HCT116 (cell line): Measurements from ENCODE around the gene CEACAM19. TPM values are rescaled to one million over a fixed set of nuclear protein-coding genes. Genes with fewer than 3 reads are reported as not detected.
"Not testable (repeated sequence)": the region's sequence is repeated elsewhere in the genome, so short reads cannot be mapped to it uniquely, and the experiment has no call there.

Experiments
- ATAC-seq: fragments of 200-7000 bp; cut with Tn5 transposase; 2 replicates; pipeline ENCODE4 v1.9.1; 2020; ENCODE audit warnings: mild to moderate bottlenecking, moderate library complexity
- BruUV-seq: library from RNA; stranded (reverse); fragments of 400-500 nt; replicated peaks from 2 replicates; lab custom pipeline; 2021; lab: Mats Ljungman, UMichigan
- CTCF ChIA-PET: fragments of 300-600 bp; sonication (Branson Sonifier 250); formaldehyde crosslinking; loops from one replicate; lab custom pipeline; 2021; ENCODE audit warnings: antibody characterized with exemption; lab: Charles Lee
- POLR2A ChIA-PET: fragments of 300-600, 350-600 bp; sonication (Branson Sonifier 250); formaldehyde crosslinking; loops from one replicate; lab custom pipeline; 2021; ENCODE audit warnings: antibody characterized with exemption; lab: Charles Lee
- RAD21 ChIA-PET, 2 experiments: fragments of 300-600 bp; sonication (Branson Sonifier 250); formaldehyde crosslinking; loops; one replicate each; lab custom pipeline; 2023; ENCODE audit warnings: low total read pairs in 2 of 2; ENCODE audit not compliant: uncharacterized antibody in 2 of 2, unreplicated experiment in 2 of 2, low non-redundant PET in 1 of 2; lab: Charles Lee
- DNase-seq: peaks from one replicate; pipeline ENCODE4 v3.0.0-alpha.2; 2010; ENCODE audit warnings: low read depth, low spot score
- H2AFZ ChIP-seq: fragments of 200-600 bp; shearing (Covaris generic), sonication (generic); 2 replicates; pipeline ENCODE4 v1.6.1; 2017; ENCODE audit warnings: low read depth, mixed run types, mixed read lengths, antibody characterized with exemption, low read length; ENCODE audit not compliant: poor library complexity, severe bottlenecking
- H3K27ac ChIP-seq: 2 replicates; pipeline ENCODE4 v1.5.1; 2012; ENCODE audit warnings: low read depth, low read length
- H3K27me3 ChIP-seq: fragments of 200-600 bp; sonication (generic); 2 replicates; pipeline ENCODE4 v1.6.1; 2016; ENCODE audit warnings: mixed run types, low read length, mixed read lengths; ENCODE audit not compliant: insufficient read depth
- H3K36me3 ChIP-seq, 2 experiments: fragments of 200-500 bp in 1 of 2; fragments of 200-600 bp in 1 of 2; sonication (Bioruptor generic) in 1 of 2; sonication (generic) in 1 of 2; 2 replicates each; pipeline versions ENCODE4 v1.5.1 to v1.6.1; 2014 to 2016; ENCODE audit warnings: low read length in 2 of 2, inconsistent platforms in 1 of 2, mixed read lengths in 1 of 2, mixed run types in 1 of 2; ENCODE audit not compliant: insufficient read depth in 2 of 2, control insufficient read depth in 1 of 2
- H3K4me1 ChIP-seq, 2 experiments: fragments of 200-600 bp in 1 of 2; sonication (generic) in 1 of 2; 2 replicates each; pipeline versions ENCODE4 v1.5.1 to v1.6.1; 2012 to 2017; ENCODE audit warnings: low read length in 2 of 2, inconsistent platforms in 1 of 2, mild to moderate bottlenecking in 1 of 2, mixed read lengths in 1 of 2, mixed run types in 1 of 2, moderate library complexity in 1 of 2; ENCODE audit not compliant: insufficient read depth in 2 of 2, control insufficient read depth in 1 of 2
- H3K4me2 ChIP-seq: fragments of 200-600 bp; sonication (generic); 2 replicates; pipeline ENCODE4 v1.6.1; 2017; ENCODE audit warnings: mixed run types, low read length, mixed read lengths
- H3K4me3 ChIP-seq, 2 experiments: fragments of 200-600 bp in 1 of 2; sonication (generic) in 1 of 2; replicated peaks in 1 of 2; 2 replicates each; pipeline ENCODE4 v1.5.1; 2011 to 2016; ENCODE audit warnings: low read length in 2 of 2, control low read depth in 1 of 2, low read depth in 1 of 2, mild to moderate bottlenecking in 1 of 2, mixed read lengths in 1 of 2, mixed run types in 1 of 2
- H3K79me2 ChIP-seq: fragments of 200-600 bp; sonication (generic); 2 replicates; pipeline ENCODE4 v1.6.1; 2017; ENCODE audit warnings: mild to moderate bottlenecking, mixed run types, low read length, moderate library complexity, mixed read lengths; ENCODE audit not compliant: insufficient read depth
- H3K9ac ChIP-seq: fragments of 200-600 bp; sonication (generic); 2 replicates; pipeline ENCODE4 v1.6.1; 2016; ENCODE audit warnings: low read length, mixed read lengths
- H3K9me2 ChIP-seq: fragments of 200-600 bp; sonication (generic), shearing (Covaris generic); 2 replicates; pipeline ENCODE4 v1.6.1; 2017; ENCODE audit warnings: mixed run types, mild to moderate bottlenecking, moderate library complexity; ENCODE audit not compliant: insufficient read depth
- H3K9me3 ChIP-seq, 2 experiments: fragments of 200-500 bp in 1 of 2; fragments of 200-600 bp in 1 of 2; sonication (Bioruptor generic) in 1 of 2; sonication (generic) in 1 of 2; 2 replicates each; pipeline ENCODE4 v1.6.1; 2014 to 2017; ENCODE audit warnings: low read length in 2 of 2, mixed read lengths in 2 of 2, inconsistent platforms in 1 of 2, low read depth in 1 of 2, mild to moderate bottlenecking in 1 of 2, mixed run types in 1 of 2, moderate library complexity in 1 of 2; ENCODE audit not compliant: control insufficient read depth in 1 of 2, insufficient read depth in 1 of 2
- H4K20me1 ChIP-seq: fragments of 200-600 bp; sonication (generic), shearing (Covaris generic); 2 replicates; pipeline ENCODE4 v1.6.1; 2017; ENCODE audit warnings: mixed run types, mild to moderate bottlenecking, moderate library complexity; ENCODE audit not compliant: insufficient read depth
- CBX3 ChIP-seq: IDR thresholded peaks from 2 replicates; pipeline ENCODE4 v1.6.1; 2012; ENCODE audit warnings: low read depth
- SP1 ChIP-seq: IDR thresholded peaks from 2 replicates; pipeline ENCODE4 v1.6.1; 2012; ENCODE audit warnings: low read depth
- ZFX ChIP-seq: fragments of 450-650 bp; IDR thresholded peaks from 2 replicates; pipeline ENCODE4 v1.6.1; 2017
- intact Hi-C: fragments of 100-400 bp; cut with micrococcal nuclease; formaldehyde crosslinking; loops from 2 replicates; pipeline ENCODE4 v1.10.0; 2022
- total RNA-seq: library from RNA; stranded (reverse); gene quantifications from one replicate; pipeline ENCODE4 v1.2.1, GENCODE V29; 2021; ENCODE audit not compliant: unreplicated experiment

Gene CEACAM19
- total RNA-seq, 1 experiment from 2014 or later, result 4.0 TPM

- Histone ChIP-seq H3K27me3 (no peaks in the 10 kb centered on the region), H3K79me2 (no peaks in the 10 kb centered on the region), H3K4me2 (no peak overlapping the region), H2AFZ (no peak overlapping the region), H3K9me3 (no peaks in the 10 kb centered on the region), H3K4me3 (no peak overlapping the region), H3K27ac (no peak overlapping the region), H3K36me3 (no peaks in the 10 kb centered on the region), H3K9me2 (no peaks in the 10 kb centered on the region), H3K9ac (no peak overlapping the region), H3K4me1 (peaks cover 41 to 64% of the 10 kb centered on the region in 2 experiments), H4K20me1 (no peaks in the 10 kb centered on the region)
- ATAC-seq, result no peak
- ChIA-PET POLR2A (no interaction called here), CTCF (no interaction called here), RAD21 (no interaction called here)
- no TSS peak for BruUV-seq
- DNase-seq, result no peak
- intact Hi-C loops, result loop anchor here (10.0 kb wide), 1 partner anchor 162 kb away; the partner anchor contains the start of gene NECTIN2
- no peak for TF ChIP-seq SP1
- no peak for TF ChIP-seq CBX3
Observed at GRCh38 chr19:44682807-44683206, 11.5 kb downstream of the CEACAM19 start.

- H3K27me3 ChIP-seq, result no peaks in the 10 kb centered on the region
- TF ChIP-seq ZFX (peak; percentile 10; the same call in 1 of the 2 replicates), CBX3 (no peak)
- no peaks in the 10 kb centered on the region for H3K79me2 ChIP-seq
- H4K20me1 ChIP-seq, result no peaks in the 10 kb centered on the region
- no peaks in the 10 kb centered on the region for H3K9me2 ChIP-seq
- intact Hi-C loops, result loop anchor here (10.0 kb wide), 1 partner anchor 161 kb away; the partner anchor contains the start of gene NECTIN2
- H3K9ac ChIP-seq, result peak overlapping the region; percentile 3; the same call in 1 of the 2 replicates
- no peaks in the 10 kb centered on the region for H3K36me3 ChIP-seq
- ChIA-PET CTCF (no interaction called here), POLR2A (no interaction called here), RAD21 (no interaction called here)
- H3K4me1 ChIP-seq, result peaks cover 41 to 61% of the 10 kb centered on the region in 2 experiments
- no peak overlapping the region for H3K4me3 ChIP-seq
- ATAC-seq (peak; percentile 33), DNase-seq (no peak)
- no TSS peak for BruUV-seq
- peak overlapping the region; percentile 66; the same call in 1 of the 2 replicates for H3K4me2 ChIP-seq
- peak overlapping the region; percentile 69; the same call in 1 of the 2 replicates for H3K27ac ChIP-seq
- no peak overlapping the region for H2AFZ ChIP-seq
- H3K9me3 ChIP-seq, result no peaks in the 10 kb centered on the region
Observed at GRCh38 chr19:44683434-44684210, 12.3 kb downstream of the CEACAM19 start.

- POLR2A ChIA-PET, H3K27me3 ChIP-seq, DNase-seq, H2AFZ ChIP-seq, ATAC-seq, CTCF ChIA-PET, H3K36me3 ChIP-seq, H3K9me2 ChIP-seq, H3K9me3 ChIP-seq, H3K79me2 ChIP-seq, H3K4me3 ChIP-seq, RAD21 ChIA-PET, H4K20me1 ChIP-seq: not testable (repeated sequence)
- H3K4me2 ChIP-seq, result peak overlapping the region; percentile 66
- intact Hi-C loops, result loop anchor here (10.0 kb wide), 1 partner anchor 160 kb away; the partner anchor contains the start of gene NECTIN2
- peak overlapping the region; percentile 40; the same call in 1 of the 2 replicates for H3K9ac ChIP-seq
- peaks cover 43 to 69% of the 10 kb centered on the region in 2 experiments for H3K4me1 ChIP-seq
- peak overlapping the region; percentile 69 for H3K27ac ChIP-seq
- TSS peak; percentile 78 for BruUV-seq
Observed at GRCh38 chr19:44684396-44684795, 13.1 kb downstream of the CEACAM19 start.
